GM11168 (cell line): Measurements from ENCODE around the gene NPDC1.

Experiments
- in situ Hi-C: fragments of 300-500 bp; cut with MboI; formaldehyde crosslinking; loops from one replicate; pipeline ENCODE4 v1.12.0; 2022; ENCODE audit warnings: low sequenced_read_pairs; ENCODE audit not compliant: unreplicated experiment

Gene NPDC1

DNA sequence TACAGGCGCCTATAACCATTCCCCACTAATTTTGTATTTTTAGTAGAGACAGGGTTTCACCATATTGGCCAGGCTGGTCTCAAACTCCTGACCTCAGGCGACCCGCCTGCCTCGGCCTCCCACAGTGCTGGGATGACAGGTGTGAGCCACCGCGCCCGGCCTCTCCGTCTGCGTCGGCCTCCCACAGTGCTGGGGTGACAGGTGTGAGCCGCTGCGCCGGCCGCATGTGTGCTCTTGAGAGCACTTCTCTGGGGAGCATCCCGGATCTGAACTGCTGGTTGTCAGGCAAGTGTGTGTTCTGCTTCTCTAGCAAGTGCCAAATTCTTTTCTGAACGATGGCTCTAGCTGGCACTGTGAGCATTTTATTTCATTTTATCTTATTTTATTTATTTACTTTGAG, 11.6 kb upstream of the NPDC1 start:
- in situ Hi-C loops = no loop called here

- in situ Hi-C loops = no loop called here
Measured at GRCh38 chr9:137056739-137057415, 10.9 kb upstream of the NPDC1 start.

DNA sequence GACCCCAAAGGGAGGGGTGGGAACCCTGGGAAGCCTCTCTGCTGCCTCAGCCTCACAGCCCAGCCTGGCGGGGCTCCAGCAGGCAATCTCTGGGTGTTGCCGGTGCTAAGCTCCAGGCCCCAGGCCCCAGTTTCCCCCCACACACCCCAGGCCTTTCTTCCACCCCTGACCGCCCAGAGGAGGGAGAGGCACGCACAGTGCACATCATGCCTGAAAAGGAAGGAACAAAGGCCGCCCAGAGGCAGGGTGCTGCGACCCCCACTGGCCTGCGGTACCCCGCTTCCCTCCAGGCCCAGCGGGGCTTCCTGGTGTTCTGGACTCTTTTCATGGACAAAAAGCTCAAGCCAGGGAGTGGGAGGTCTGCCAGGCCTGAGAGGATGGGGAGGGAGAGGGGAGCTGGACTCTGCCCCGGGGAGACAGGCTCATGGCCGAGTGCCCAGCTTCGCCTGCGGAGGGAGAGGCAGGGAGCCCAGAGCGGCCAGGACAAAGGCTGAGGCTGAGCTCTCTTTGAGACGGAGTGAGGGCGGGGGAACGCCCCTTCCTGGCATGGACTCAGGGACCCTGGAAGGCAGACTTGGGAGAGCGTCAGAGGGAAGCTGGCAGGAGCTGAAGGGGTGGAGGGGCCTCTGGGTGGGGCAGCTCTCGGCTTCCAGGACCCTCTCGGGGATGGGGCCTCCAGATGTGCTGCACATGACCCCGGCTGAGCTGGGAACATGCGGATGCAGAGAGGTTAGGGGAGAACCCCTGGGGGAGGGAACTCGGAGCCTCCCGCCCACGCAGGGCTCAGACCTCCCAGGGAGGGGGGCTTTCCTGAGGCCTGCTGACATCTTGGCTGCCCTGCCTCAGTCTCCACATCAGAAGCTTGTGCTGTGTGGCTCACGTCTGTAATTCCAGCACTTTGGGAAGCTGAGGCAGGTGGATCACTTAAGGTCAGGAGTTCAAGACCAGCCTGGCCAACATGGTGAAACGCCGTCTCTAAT, 9.7 kb upstream of the NPDC1 start:
- in situ Hi-C loops = no loop called here

GRCh38 chr9:137054932-137055384, 9.0 kb upstream of the NPDC1 start:
- in situ Hi-C loops = no loop called here

GRCh38 chr9:137053944-137054931, 8.3 kb upstream of the NPDC1 start, which contains the start of gene ENTPD2:
Gene ENTPD2, minus strand, starts transcription at chr9:137054061. Its CDS starts 64 bp downstream, at chr9:137053997.
- in situ Hi-C loops = no loop called here

- in situ Hi-C loops = no loop called here
Measured at GRCh38 chr9:137052998-137053943, 7.3 kb upstream of the NPDC1 start.

DNA sequence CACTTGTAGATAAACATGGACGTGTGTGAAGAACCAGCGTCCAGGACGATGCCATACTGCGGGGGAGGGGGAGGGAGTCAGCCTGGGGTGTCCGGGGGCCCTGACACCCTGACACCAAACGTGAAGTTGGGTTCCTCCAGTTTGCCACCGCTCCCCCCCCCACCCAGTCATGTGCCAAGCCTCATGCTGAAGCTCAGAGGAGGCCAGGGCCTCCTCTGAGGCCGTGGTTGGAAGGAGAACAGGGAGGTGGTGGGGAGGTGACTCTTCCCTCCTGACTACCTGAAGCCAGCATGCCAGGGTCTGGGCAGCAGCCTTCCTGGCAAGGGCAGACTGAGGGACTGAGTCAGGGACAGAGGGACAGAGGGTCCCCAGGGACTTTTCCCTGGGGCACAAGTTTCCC, 6.3 kb upstream of the NPDC1 start:
- in situ Hi-C loops = no loop called here

DNA sequence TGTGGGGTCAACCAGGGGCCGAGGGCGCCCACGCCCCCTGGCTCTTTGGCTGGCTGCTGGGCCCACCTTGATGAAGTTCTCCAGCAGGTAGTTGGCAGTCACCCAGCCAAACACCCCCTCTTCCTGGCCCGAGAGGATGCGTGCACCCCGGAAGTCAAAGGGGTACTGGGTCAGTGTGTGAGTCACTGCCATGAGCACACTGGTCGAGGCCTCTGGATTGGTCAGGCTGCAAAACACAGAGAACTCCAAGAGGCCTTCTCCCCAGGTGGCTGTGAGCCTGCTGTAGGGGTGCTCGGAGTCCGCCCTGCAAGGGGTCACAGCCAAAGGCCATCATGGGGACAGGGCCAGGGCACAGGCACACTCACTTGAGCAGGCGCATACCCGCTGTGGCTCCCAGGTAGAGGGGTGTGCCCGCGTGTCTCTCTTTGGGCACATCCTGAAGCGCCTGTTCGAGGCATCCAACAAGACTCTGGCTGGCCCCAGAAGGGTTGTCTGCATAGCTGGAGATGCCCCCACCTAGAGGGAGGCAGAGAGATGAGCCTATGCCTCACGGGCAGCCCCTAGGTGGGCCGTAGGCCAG, 5.3 kb upstream of the NPDC1 start:
- in situ Hi-C loops = no loop called here

DNA sequence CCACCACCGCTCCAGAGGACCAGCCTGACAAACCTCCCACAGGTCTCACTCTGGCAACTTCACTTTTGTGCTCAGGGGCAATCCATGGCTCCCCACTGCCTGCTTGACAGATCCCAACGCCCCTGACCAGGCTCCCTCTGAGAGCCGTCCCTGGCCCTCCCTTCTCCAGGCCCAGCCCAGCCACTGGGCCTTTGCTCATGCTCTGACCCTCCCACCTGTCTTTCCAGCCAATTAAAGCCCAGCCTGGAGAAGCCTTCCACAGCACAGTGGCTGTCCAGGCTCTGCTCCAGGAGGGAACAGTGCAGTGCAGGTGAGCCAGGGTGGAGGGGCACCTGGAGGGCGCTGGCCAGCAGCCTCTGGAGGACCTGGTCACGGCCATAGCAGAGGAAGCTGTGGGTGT, 4.6 kb upstream of the NPDC1 start:
- in situ Hi-C loops = no loop called here

DNA sequence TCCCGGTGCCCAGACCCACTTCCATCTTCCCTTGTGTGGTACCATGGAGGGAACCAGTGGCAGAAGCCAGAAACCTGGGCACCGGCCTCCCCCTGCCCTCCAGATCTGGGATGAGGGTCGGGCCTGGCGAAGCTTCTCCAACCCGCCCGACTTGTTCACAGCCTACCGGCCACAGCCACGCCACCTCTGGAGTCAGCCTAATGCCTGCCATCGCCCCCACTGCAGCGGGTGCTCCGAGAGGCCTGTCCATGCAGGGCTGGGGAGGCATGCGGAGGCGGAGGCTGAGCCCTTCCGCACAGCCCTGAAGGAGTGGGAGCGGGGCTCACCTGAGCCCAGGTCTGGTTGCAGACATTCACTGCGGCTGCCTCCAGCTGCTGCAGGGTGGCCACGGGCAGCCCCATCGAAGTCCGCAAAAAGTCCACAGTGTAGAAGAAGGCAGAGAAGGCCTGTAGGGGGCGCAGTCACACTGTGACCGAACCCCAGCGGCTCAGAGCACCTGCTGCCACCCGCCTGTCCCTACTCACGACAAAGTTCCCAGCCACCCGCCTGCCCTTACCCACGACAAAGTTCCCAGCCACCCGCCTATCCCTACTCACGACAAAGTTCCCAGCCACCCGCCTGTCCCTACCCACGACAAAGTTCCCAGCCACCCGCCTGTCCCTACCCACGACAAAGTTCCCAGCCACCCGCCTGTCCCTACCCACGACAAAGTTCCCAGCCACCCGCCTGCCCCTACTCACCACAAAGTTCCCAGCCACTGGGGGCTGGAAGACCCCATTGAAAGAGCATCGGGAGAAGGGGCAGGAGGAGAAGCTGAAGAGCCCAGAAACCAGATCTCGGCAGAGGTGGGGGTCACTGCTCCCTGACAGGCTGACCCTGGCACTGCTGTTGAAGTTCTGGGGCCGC, 3.8 kb upstream of the NPDC1 start:
- in situ Hi-C loops = no loop called here

DNA sequence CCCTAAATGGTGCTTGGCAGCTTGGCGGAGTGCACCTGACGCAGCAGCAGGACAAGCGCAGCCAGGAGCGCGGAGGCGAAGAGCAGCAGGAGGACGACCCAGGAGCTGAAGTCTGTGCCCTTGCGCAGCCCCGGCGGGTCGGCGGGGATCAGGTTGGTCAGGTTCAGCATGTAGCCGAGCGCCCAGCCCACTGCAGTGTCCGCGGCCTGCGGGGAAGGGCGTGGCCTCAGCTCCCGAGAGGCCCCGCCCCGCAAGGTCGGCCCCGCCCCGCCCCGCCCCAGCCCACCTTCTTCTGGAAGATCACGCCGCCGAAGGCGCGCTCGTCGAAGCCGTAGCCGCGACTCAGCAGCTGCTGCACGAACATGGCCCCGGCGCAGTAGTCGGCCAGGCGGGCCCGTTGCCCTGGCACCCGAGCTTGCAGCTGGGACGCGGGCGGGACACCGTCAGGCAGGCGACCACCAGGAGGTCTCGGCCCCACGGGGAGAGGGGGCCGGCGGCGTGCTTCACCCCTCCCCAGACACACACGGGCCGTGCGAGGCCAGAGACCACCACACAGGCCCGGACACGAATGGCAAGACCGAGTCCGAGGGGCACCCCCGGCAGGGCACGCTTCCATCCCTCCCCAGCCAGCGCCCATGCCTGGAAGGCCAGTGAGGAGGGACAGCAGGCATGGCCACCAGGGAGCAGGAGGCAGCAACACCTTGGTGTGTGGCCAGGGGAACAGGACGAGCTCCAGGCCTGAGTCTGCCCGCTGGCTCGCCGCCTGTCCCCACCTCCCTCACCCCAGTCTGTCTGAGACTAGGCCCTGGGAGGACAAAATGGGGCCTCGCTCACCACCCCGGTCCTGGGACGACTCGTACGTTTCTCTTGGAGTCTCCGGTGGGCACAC, 2.9 kb upstream of the NPDC1 start:
- in situ Hi-C loops = no loop called here

DNA sequence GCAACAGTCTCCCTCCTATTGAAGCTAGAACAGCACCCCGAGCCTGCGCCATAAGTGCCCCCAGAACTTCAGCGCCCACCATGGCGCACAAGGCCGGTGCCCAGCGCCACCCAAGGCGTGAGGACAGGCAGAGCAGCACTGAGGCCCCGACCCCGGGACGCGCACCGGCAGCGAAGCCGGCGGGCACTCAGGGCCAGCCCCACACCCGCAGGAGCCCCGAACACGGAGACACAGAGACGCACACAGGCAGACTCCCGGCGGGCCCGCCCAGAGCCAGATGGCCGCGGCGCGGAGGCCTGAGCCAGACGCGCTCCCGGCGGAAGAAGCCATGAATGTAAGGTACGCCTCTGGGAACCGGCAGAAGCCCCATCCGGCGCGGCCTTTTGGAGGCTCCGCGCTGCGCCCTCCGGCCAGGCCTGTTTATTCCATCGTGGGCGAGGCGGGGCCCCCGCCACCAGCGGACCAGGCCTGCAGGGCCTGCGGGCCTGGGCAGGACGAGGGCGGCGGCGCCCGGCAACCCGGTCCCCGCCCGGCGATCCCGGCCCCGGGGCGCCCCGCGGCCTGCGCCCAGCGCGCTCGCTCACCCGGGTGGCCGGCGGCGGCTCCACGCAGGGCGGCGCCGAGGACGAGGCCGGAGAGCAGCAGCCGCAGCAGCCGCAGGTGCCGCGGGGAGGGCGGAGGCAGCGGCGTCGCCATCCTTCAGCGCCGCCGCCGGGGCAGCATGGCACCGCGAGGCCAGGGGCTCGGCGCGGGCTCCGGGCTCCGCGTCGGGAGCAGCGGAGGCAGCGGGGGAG, 486 bp downstream of the NPDC1 start:
- in situ Hi-C loops = no loop called here

DNA sequence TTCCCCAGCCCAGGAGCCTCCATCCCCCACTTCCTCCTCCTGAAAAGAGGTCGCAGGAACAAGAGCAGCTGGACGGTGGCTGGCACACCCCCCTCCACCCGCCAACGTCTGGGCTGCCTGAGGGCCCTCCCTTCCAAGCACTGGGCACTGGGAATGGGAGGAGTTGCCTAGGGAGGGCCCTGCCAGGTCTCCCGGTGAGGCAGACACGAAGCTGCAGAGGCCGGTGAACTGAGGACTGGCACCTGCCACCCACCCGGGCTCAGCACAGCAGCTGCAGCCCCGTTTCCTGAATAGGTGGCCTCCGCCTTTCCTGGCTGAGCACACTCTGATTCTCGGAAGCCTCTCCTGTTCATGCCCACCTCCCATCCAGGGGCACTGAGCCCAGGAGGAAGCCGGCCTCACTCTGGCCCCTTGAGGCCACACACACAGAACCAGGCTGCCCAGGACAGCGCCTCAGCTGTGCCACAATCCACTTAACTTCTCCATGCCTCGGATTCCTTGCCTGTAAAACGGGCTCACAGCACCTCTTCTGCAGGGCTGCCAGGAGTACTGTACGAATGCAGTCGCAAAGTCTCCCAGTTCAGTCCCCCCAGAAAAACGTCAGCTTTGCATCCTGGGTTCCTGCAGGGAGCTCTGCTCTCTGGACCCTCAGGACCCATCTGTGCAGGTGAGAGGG, 1.3 kb downstream of the NPDC1 start:
- in situ Hi-C loops = no loop called here

- in situ Hi-C loops = no loop called here
Measured at GRCh38 chr9:137044037-137044436, 1.9 kb downstream of the NPDC1 start.
